ENCODE measurements around the gene SCRN2.

Gene SCRN2

DNA sequence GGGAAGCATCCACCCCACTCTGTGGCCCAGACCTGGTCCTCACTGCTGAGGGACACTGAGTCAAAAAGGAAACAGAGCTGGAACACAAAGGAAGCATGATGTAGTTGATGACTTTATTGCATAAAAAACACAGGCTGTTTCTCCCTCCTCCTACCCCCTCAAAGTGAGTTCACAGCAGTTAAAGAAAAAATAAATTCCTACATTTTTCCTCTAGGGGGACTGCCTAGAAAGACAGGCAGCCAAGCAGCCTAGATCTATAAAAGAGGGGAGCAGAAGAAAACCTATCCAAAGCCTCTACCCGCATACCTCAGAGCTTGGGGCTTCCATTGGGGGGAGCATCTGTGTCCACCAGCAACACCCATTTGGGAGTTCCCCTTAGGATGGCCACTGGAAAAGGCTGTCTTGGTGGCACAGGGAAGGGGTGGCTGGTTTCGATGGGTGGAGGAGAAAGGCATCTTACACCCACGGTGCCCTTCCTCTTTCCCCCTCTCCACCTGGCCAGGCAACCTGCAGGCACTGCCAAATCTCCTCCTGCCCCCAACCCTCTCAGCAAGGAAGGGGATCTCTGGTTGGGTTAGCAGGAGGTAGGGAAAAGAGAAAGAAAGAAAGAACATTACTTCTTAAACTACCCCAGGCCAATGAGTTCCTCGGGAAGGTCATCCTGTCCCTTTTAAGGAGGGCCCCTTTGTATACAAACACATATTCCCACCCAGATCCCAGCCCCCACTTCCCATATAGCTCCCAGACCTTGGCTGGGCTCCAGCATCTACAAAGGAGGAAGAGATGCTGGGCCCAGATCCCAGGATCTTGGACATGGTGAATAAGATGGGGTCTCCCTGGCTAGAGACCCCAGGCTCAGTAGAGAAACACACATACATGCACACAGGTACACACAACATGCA lies 4.0 kb upstream of the SCRN2 start:
- no peak for DNase-seq

DNA sequence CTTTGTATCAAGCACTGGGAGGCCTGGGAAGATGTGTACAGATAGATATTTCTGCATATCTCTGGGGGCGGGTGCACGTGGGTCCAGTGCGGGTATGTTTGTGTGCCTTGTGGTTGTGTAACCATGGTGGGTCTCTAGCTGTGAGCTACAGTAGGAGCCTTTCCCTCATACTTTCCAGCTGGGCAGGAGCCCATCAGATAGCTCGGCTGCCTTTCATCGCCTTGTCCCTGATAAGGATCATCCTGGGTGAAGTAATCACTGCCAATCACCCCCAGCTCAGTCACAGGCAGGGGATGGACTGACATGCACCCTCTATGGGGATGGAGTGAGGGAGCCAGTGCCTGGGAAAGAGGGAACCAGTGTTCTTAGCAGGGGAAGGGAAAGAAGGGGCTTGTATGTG lies 3.2 kb upstream of the SCRN2 start:
- DNase-seq: no peak

DNA sequence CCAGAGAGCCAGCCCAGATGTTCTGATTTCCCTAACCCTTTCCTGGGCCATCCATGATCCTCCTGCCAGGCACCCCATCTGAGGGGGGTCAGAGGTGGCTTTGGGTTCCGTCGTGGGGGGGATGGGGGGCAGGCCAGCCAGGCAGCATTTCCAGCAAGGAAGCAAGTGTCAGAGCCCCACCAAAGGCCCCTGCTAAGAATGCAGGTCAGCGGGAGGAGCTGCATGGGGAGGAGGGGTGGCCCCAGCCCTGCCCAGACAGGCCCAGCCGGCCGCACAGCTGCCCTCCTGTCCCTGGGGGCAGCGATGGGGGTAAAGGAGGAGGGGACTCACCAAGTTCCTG lies 2.3 kb upstream of the SCRN2 start:
- DNase-seq: no peak

DNA sequence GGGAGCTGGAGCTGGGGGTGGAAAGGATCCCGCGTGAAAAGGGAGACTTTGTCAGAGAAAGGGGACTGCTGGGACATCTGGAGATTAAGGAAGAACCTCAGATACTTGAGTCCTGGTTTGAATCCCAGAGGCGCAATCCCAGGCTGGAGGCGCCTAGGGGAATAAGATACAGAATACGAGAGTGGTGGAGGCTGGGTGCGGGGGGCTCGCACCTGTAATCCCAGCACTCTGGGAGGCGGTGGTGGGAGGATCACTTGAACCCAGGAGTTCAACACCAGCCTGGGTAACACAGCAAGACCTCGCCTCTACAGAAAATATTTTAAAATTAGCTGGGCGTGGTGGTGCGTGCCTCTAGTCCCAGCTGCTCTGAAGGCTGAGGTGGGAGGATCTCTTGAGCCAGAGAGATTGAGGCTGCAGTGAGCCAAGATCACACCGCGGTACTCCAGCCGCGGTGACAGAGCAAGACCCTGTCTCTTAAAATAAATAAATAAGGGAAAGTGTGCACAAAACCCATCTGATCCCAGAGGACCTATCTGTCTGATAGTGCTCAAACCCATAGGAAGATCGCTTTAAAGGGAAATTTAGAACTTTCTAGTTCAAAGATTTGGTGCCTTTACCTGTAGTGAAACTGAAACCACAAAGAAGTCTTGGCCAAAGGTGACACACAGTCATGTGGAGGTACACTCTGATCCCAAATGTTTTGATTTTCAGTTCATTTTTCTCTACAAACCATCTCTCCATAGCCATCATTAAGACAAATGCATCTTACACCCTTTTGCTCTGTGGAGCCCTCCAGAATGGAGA lies 617 bp upstream of the SCRN2 start:
- DNase-seq: no peak

DNA sequence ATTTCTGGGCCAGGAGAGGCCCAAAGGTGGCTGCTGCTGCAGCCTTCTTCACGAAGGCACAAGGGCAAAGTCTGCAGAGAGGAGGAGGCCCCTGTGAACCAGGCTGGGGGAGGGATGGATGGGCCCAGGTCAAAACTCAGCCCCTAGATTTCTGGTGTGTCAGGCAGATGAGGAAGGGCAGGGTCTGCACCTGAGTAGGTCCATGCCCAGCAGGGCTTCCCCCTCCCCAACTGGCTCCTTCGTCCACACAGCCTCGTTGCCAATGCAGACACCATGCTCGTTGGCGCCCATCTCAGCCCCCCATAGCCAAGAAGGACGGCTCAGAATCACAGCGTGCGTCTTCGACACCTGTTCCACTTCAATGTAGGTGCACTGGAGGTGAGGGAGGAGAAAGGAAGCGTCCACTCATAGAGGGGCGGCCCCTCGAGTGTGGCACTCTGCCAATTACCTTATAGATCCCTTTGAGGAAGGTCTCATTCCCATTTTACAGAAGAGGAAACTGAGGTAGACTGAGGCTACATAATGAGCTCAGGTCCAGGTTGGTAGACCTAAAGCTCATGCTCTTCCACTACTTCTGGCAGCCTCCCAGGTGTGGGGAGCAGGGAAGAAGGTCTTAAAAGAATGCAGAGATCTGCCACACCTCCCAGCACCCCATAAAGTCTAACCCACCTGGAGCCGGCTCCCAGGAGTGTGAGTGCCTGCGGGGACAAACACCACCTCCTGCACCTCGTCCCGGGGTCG lies 902 bp downstream of the SCRN2 start:
- no peak for DNase-seq

DNA sequence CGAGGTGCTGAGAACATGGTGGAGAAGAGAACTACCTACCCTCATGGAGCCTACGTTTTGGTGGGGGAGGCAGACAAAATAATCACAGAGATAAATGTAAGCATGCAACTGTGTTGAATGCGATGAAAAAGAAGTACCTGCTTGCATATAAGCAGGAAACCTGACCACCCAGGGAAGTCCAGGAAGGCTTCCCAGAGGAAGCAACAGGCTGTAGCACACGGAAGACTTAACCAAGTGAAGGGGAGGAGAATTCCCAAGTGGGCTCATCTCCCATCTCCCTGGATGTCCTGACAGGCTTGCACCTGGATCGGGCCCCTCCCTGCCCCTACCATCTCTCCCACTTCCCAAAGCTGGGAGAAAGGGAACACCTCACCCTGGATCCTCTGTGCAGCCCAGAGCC lies 2.0 kb downstream of the SCRN2 start:
- DNase-seq: no peak

DNA sequence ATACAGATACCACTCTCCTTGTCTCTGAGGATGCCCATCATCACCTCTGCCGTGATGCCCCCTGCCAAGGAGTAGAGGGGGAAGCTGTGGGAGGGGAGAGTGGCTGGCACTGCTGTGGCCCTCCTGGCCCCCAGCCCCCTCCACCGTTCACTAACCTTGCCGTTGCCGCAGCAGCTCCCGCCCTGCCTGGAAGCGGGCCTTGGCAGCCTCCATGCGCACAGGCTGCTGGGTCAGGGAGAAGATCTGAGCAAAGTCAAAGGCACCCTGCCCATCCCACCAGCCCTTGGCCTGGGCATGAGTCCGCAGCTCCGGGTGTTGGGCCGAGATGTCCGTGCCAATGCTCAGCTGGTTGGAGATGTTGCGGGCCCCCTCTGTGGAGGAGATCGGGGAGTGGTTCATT lies 2.4 kb downstream of the SCRN2 start:
- DNase-seq: no peak

DNA sequence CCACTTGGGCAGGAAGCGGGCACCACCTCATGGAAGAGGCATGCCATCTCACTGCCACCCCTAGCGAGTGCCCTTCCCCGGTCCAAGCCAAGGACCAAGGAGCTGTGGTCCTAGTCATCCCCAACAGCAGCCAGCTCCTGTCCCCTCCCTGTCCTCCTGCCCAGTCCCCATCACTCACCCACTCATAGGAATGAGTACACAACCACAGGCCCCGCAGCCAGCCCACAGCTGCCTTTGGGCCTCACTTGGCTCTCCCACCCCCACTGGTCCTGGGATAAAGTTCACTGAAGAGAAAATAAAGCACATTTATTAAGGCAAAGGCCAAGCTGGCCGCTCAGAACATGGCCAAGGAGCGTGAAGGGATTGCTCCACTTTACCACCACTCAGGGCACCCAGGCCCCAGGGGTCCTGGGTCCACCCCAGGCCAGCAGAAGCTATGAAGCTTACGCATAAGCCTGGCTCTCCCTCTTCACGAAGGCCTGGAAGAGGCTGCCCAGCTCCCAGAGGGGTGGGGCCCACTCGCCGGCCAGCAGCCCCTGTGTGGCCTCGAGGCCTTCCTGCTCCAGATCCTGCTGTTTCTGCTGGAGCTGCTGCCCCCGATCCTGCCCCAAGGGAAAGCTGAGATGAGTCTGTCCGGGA lies 3.6 kb downstream of the SCRN2 start:
- no peak for DNase-seq

DNA sequence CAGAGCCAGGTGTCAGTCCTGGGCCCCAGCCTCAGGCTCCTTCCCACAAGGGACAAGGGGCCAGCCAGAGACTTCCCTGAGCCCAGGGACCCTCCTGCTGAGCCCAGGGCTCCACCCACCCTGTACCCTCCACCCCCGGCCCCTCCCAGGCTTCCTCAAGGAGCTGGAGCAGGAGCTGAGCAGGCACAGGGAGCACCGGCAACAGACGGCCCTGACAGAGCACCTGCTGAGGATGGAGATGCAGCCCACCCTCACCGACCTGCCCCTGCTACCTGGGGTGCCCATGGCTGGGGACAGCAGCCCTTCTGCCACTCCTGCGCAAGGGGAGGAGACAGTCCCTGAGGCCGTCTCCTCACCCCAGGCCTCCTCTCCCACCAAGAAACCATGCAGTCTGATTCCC lies 4.5 kb downstream of the SCRN2 start:
- DNase-seq: no peak

DNA sequence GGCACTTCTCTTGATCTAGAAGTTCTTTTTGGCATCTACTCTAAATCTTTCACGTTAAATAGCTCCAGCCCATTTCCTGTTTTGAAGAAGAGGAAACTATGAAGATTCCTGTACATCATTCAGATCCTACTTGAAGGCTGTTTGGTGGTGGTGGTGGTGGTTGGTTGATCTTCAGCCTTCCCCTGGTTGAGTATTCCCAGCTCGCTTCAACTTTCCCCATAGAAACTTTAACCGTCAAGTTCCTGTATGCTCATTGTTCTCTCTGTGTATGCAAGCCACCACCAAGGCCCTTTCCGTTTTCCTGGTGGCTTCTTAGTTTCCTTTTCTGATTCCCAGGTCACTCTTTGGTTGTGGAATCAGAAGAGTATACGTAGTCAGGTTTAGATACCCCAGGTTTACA lies 6.3 kb downstream of the SCRN2 start:
- no peak for DNase-seq

DNA sequence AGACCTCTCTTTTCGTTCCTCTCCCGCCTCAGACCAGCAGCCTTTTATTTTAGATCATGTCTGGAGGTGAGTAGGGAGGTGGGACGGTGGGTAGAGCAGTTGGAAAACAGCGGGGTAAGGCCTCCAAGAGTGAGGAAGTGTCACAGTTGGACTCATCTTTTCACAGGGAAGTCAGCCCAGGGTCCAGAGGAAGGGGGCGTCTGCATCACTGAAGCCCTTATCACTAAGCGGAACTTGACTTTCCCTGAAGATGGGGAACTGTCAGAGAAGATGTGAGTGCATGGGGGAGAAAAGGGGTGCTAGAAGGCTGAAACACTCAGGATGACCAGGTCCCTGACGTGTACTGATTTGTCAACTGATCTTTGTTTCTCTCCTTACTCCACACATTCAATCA lies 9.1 kb downstream of the SCRN2 start:
- DNase-seq: no peak

DNA sequence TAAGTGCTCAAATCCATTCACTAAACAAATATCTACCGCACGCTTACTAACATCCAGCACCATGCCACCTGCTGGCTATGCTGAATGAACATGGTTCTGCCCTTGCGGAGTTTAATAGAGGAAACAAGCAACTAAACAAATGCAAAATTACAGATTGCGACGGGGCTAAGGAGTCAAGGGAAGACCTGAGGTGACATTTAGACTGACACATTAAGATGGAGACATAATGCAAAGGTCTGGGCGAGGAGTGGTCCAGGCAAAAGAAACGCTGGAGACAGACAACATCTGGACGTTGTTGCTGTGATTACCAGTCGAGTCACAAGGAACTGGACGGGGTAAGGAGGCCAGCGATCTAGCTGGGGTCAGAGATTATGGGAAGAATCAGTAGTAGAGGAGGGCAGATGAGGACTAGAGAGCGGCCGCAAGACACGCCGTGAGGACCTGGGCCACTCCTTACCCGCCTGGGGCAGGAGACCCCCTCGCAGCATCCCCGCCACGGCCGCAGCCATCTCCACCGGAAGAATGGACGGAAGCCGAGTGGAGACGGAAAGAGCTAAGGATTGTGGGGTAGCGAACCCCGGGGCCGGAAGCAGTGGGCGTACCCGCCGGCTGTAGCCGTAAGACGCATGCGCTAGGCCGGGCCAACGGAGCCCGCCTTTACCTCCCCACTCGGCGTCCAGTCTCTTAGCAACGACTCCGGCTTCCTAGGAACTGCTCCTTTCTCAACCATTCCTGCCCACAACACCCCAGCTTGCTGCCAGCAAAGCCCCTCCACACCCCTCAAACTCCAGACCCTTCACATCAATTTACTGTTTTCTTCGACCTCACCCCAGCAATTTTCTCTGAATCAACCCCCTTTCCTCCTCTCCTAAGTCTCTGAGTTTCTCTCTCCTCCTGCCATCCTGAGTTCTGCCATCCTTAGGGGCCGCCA lies 9.8 kb downstream of the SCRN2 start, which contains the start of the genes LRRC46 and MRPL10:
Gene LRRC46 (plus strand): TSS at position 668 of the 931 bp plus-strand sequence. CDS start 320 bp downstream, outside the sequence.
Gene MRPL10 (minus strand): TSS at position 539 of the 931 bp plus-strand sequence. CDS start 30 bp downstream, at position 509.
- peak; percentile 88 for DNase-seq

DNA sequence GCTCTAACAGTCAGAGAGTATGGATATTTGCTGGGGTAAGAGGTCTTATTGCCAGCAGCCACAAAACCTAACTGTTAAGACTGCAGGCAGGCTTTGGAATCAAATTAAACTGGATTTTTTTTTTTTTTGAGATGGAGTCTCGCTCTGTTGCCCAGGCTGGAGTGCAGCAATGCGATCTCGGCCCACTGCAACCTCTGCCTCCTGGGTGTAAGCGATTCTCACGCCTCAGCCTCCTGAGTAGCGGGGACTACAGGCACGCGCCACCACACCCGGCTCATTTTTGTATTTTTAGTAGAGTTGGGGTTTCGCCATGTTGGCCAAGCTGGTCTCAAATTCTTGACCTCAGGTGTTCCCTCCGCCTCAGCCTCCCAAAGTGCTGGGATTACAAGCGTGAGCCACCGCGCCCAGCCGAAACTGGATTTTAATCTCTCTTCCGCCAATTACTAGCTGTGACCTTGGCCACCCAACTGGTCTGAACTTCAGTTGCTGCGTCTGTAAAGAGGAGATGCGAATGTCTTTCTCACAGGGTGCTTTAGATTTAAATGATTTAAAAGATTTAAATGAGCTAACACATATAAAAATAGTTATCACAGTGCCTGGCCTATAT lies 10.6 kb downstream of the SCRN2 start:
- no peak for DNase-seq

DNA sequence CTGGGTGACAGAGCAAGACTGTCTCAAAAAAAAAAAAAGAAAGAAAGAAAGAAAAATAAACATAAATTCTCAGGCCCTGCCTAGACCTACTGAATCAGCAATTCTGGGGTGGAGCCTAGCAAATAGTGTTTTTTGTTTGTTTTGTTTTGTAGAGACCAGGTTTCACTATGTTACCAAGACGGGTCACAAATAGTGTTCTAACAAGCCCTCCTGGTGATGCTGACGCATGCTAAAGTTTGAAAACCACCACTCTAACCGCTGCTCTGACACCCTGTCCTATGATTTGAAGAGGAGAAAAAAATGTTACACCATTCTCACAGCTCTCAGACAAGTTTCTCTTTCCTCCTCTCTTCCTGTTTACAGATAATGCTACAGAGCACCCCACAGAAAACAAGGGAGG lies 11.2 kb downstream of the SCRN2 start:
- DNase-seq: peak; percentile 37

DNA sequence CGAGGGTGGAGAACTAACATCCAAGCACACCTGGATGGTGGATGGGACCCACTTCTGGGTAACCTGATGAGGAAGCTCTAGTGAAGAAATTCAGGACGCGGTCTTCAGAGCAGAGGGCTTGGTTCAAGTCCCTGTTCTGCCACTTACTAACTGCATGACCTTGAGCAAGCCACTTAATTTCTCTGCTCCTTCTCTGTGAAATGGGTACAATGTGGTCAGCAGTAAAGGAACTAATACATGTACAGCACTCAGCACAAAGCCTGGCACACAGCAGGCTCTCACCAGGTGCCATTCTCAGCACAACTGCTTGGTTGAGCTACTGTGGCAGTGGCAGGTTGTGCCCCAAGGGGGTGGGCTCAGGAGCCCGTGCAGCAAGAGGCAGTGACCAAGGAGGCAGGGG lies 17.6 kb downstream of the SCRN2 start:
- no peak for DNase-seq

DNA sequence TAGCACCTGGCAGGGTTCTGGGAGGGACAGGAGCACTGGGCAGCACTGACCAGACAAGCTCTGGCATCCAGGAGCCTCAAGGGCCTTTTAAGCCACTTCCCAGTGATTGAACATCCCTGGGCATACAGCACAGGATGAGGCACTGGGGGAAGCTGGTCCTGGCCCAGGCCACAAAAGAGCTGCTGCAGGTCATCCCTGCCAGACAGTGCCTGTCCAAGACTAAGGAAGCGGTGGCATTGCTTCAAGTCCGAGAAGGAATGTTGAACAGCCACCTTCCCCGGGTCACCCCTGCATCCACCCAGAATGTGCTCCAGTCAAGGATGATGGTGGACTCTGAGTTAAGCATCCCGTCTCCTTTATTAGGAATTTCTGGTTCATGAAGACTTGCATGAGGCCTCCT lies 18.3 kb downstream of the SCRN2 start:
- DNase-seq: no peak

DNA sequence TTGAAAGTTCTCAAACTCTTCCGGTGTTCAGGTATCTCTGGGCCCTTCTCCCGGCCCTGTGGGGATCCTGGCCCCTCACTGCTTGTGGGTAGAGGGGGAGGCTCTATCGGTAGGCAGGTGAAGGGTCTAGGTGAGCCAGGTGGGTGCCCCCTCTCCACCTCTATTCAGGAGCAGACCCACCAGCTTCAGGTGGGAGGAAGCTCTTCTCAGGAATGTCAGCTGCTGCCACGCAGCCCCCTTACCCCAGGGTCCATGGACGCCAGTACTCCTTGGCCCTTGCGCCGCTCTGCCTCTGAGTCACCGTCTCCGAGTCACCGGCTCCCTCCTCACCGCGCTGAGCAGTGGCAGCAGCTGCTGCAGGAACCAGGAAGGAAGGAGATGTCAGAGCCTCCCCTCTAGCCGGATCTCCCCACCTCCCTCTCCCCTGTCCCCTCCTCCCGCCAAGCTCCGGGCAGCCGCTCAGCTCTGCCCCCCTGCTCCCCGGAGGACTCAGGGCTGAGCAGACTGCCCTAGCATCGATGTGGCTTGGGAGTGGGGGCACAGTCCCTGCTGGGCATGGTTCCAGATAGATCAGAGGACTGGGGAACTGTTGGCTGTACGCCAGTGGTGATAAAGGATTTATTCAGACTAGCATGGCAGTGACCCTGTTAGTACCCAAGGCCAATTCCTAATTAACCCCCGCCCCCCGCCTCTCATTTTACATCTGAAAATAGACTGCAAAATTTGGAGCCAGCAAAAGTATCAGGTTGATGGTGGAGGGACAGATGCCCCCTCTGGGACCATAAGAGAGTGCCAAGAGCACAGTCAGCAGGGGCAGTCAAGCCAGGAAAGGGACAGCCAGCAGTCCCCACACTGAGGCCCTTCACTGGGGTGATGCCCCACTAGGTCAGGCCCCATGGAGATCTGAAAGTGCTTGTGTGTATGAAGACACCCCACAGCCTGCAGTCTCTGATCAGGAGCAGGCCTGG lies 19.4 kb downstream of the SCRN2 start, which contains the start of gene OSBPL7:
Gene OSBPL7 (minus strand): TSS at position 371 of the 968 bp plus-strand sequence. CDS start 1,516 bp downstream, outside the sequence.
- DNase-seq: peak; percentile 69

DNA sequence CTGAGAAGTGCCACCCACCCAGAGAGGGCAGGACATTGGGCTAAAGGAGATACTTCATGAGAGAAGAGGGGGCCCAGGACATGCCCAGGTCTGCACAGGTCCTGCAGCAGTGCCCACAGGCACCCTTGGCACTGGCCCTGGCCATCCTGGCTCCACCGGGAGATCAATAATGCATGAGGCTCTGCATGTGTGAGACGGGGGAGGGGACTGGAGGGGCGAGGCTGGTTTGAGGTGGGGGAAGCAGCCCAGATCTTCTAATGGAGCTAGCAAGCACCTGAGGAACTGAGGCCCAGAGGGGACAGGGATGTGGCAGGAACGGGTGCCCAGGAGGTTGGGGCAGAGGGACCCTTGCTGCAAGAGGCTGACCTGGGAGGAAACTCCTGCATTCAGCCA lies 20.0 kb downstream of the SCRN2 start:
- no peak for DNase-seq

DNA sequence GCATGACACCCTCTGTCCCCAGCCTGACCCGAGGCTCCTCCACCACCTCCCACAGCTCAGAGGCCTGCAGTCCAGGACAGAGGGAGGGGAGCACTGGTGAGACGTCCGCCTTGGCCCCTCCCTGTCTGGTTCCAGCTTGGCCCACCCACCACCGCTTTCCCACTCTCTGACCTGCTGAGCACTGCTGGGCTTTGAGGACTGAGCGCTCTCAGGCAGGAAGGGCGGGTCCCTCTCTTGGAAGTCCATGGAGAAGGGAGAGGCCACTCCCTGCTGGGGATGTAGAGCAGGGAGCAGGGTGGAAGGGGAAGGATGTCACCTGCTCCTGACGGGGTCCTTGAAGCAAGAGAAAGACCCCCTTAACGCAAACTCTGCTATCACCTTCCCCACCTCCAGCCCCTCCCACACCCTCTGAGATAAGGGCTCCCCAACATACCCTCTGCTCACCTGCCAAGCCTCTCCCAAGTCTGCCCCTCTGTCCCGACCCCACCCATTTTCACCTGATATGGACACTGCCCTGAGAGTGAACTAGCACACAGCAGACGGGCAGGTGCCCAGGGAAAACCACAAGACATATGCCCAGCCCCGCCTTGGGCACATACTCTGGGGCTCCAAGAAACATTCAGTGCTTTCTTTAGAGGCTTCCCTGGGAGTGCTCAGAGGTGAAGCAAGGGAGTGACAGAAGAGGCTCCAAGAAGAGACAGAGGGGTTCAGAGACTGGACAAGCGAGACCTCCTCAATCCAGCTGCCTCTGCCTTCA lies 20.9 kb downstream of the SCRN2 start:
- no peak for DNase-seq

All from T-helper 9 cell (primary cell).